ENCODE results near the gene LCMT2.

Gene LCMT2

GRCh38 chr15:43274136-43274535, 56.2 kb downstream of the LCMT2 start:
- DNase-seq (ENCODE audit: low read depth) = no peak
